OCI-LY1 (cell line): ENCODE measurements around the gene CPA5.

Source experiments
- H2AFZ ChIP-seq: fragments of 200-600 bp; sonication (generic), shearing (Covaris generic); 2 replicates; pipeline ENCODE4 v1.6.0; 2014; ENCODE audit warnings: antibody characterized with exemption, mild to moderate bottlenecking, low read length
- H3F3A ChIP-seq: fragments of 200-600 bp; sonication (generic), shearing (Covaris generic); 2 replicates; pipeline ENCODE4 v1.6.0; 2014; ENCODE audit warnings: mild to moderate bottlenecking, antibody characterized with exemption, low read length, moderate library complexity; ENCODE audit not compliant: insufficient read depth
- H3K27ac ChIP-seq: fragments of 200-600 bp; sonication (generic); 2 replicates; pipeline ENCODE4 v1.5.1; 2014; ENCODE audit warnings: low read length, mixed run types, mild to moderate bottlenecking, low read depth; ENCODE audit not compliant: poor library complexity, severe bottlenecking
- H3K27me3 ChIP-seq: fragments of 200-600 bp; sonication (generic); 2 replicates; pipeline ENCODE4 v1.6.0; 2014; ENCODE audit warnings: antibody characterized with exemption, mild to moderate bottlenecking, low read length, moderate library complexity; ENCODE audit not compliant: insufficient read depth
- H3K36me3 ChIP-seq: fragments of 200-600 bp; sonication (generic); 2 replicates; pipeline ENCODE4 v1.6.1; 2014; ENCODE audit warnings: mild to moderate bottlenecking, antibody characterized with exemption, low read length, moderate library complexity, mixed read lengths; ENCODE audit not compliant: insufficient read depth
- H3K4me1 ChIP-seq: fragments of 200-600 bp; sonication (generic); 2 replicates; pipeline ENCODE4 v1.5.1; 2014; ENCODE audit warnings: mild to moderate bottlenecking, low read length, moderate library complexity; ENCODE audit not compliant: insufficient read depth, severe bottlenecking
- H3K4me2 ChIP-seq: fragments of 200-600 bp; sonication (generic), shearing (Covaris generic); 2 replicates; pipeline ENCODE4 v1.6.1; 2014; ENCODE audit warnings: low read length
- H3K4me3 ChIP-seq: fragments of 200-600 bp; sonication (generic); 2 replicates; pipeline ENCODE4 v1.5.1; 2014; ENCODE audit warnings: low read length, low read depth, mild to moderate bottlenecking, mixed read lengths; ENCODE audit not compliant: poor library complexity, severe bottlenecking
- H3K79me2 ChIP-seq: fragments of 200-600 bp; shearing (Covaris generic); 2 replicates; pipeline ENCODE4 v1.6.1; 2016; ENCODE audit warnings: mixed run types, low read length, mixed read lengths; ENCODE audit not compliant: insufficient read depth
- H3K9ac ChIP-seq: fragments of 200-600 bp; sonication (generic), shearing (Covaris generic); 2 replicates; pipeline ENCODE4 v1.6.1; 2014; ENCODE audit warnings: mild to moderate bottlenecking, low read length, mixed read lengths
- H3K9me2 ChIP-seq: fragments of 200-600 bp; sonication (generic), shearing (Covaris generic); 2 replicates; pipeline ENCODE4 v1.6.1; 2014; ENCODE audit warnings: low read depth, mild to moderate bottlenecking, low read length, mixed read lengths
- H3K9me3 ChIP-seq: fragments of 200-600 bp; shearing (Covaris generic); 2 replicates; pipeline ENCODE4 v1.6.1; 2014; ENCODE audit warnings: low read length, mixed read lengths
- H4K20me1 ChIP-seq: fragments of 200-600 bp; sonication (generic), shearing (Covaris generic); 2 replicates; pipeline ENCODE4 v1.6.0; 2016; ENCODE audit warnings: mild to moderate bottlenecking, low read length; ENCODE audit not compliant: insufficient read depth
- EZH2 ChIP-seq: fragments of 200-600 bp; sonication (generic), shearing (Covaris generic); IDR thresholded peaks from 2 replicates; pipeline ENCODE4 v1.8.0; 2017; ENCODE audit warnings: borderline replicate concordance, mixed run types, mild to moderate bottlenecking, antibody characterized with exemption, low read length, moderate library complexity, mixed read lengths
- TF ChIP-seq, protein P1 (sequence below): fragments of 200-600 bp; sonication (generic), shearing (Covaris generic); IDR thresholded peaks from 2 replicates; pipeline ENCODE4 v1.5.1; 2017; ENCODE audit warnings: mild to moderate bottlenecking, antibody characterized with exemption, low read length, moderate library complexity, mixed read lengths

Gene CPA5

DNA sequence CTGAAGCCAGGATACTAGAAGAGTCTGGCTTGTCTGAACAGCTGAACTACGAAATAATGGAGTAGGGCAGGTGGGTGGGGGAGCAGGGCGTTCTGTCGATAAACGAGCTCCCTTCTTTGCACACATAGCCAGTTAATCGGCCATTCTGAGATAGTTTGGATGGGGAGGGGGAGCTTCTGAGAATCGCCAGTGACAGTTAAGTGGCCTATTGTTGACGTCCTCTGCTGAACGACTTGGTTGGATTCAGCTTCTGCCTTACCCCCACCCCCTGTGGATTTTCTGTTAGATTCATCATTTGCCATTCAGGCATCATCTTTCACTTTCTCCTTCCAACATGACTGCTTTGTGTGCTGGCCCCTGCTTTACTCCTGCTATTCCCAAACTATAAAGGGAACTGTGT is 520 bp downstream of the CPA5 start:
- no peak overlapping the region for H3K9ac ChIP-seq
- H3K36me3 ChIP-seq = no peaks in the 10 kb centered on the region; the same call in 1 of the 2 replicates
- H2AFZ ChIP-seq = no peak overlapping the region
- H3K27me3 ChIP-seq = no peaks in the 10 kb centered on the region
- no peaks in the 10 kb centered on the region for H3F3A ChIP-seq
- no peaks in the 10 kb centered on the region for H3K9me2 ChIP-seq
- no peaks in the 10 kb centered on the region; the same call in 1 of the 2 replicates for H3K9me3 ChIP-seq
- peaks cover 5% of the 10 kb centered on the region for H3K4me1 ChIP-seq
- no peak for TF ChIP-seq EZH2
- TF ChIP-seq, protein P1, sequence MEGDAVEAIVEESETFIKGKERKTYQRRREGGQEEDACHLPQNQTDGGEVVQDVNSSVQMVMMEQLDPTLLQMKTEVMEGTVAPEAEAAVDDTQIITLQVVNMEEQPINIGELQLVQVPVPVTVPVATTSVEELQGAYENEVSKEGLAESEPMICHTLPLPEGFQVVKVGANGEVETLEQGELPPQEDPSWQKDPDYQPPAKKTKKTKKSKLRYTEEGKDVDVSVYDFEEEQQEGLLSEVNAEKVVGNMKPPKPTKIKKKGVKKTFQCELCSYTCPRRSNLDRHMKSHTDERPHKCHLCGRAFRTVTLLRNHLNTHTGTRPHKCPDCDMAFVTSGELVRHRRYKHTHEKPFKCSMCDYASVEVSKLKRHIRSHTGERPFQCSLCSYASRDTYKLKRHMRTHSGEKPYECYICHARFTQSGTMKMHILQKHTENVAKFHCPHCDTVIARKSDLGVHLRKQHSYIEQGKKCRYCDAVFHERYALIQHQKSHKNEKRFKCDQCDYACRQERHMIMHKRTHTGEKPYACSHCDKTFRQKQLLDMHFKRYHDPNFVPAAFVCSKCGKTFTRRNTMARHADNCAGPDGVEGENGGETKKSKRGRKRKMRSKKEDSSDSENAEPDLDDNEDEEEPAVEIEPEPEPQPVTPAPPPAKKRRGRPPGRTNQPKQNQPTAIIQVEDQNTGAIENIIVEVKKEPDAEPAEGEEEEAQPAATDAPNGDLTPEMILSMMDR = no peak
- H3K4me3 ChIP-seq = no peak overlapping the region
- H4K20me1 ChIP-seq = no peaks in the 10 kb centered on the region
- H3K27ac ChIP-seq = no peak overlapping the region
- no peak overlapping the region for H3K4me2 ChIP-seq
- H3K79me2 ChIP-seq = no peaks in the 10 kb centered on the region

DNA sequence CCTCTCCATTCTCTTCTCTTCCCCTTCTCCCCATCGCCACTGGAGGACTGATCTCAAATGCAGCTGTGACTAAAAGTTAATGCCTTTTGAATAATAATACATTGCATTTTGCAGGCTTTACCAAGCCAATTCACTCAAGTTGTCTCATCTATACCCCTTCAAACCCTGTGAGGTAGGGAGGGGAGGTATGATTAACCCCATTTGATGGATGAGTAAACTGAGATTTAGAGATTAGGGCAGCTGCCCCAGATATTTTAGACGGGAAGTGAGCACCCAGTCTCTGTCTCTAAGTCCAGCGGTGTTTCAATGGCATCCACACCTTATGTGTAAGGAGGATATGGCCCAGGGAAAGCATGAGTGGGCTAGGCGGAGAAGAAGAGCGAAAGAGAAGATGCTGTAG is 1.1 kb downstream of the CPA5 start:
- no peaks in the 10 kb centered on the region for H3K9me2 ChIP-seq
- no peak overlapping the region for H2AFZ ChIP-seq
- no peaks in the 10 kb centered on the region; the same call in 1 of the 2 replicates for H3K36me3 ChIP-seq
- no peaks in the 10 kb centered on the region for H3K79me2 ChIP-seq
- no peak overlapping the region for H3K9ac ChIP-seq
- no peak overlapping the region for H3K27ac ChIP-seq
- H4K20me1 ChIP-seq = no peaks in the 10 kb centered on the region
- H3K9me3 ChIP-seq = no peaks in the 10 kb centered on the region; the same call in 1 of the 2 replicates
- no peak overlapping the region for H3K4me3 ChIP-seq
- no peak overlapping the region for H3K4me2 ChIP-seq
- TF ChIP-seq EZH2 = no peak
- TF ChIP-seq, protein P1 = no peak
- H3F3A ChIP-seq = no peaks in the 10 kb centered on the region
- H3K27me3 ChIP-seq = no peaks in the 10 kb centered on the region
- H3K4me1 ChIP-seq = peaks cover 11% of the 10 kb centered on the region

DNA sequence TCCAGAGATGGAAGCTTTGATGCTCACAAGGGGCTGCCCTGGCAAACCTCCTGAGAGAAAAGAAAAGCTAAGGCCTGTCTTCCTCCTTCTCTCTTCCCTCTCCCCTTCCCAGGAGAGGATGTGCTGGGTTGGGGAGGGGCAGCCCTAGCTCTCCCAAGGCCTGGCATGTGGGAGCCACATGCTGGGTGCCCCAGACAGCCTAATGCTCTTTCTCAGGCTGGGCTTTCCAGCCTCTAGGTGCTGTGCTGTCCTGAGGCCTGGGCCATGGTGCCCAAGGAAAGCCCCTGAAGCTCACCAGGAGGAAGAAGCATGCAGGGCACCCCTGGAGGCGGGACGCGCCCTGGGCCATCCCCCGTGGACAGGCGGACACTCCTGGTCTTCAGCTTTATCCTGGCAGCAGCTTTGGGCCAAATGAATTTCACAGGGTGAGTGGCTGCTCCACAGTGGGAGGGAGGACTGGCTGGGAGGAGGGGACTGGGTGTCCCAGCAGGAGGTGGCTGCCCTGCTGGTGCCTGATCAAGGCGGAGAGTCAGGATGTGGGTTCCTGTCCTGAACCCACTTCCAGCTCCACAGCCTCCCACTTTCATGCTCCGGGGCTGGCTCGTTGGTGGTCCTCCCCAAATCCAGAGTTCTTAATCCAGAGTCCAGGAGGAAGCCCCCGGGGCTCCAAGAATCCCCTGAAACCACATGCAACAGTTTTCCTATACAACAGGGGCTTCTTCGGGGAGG is 1.7 kb downstream of the CPA5 start:
- no peaks in the 10 kb centered on the region for H4K20me1 ChIP-seq
- H3K79me2 ChIP-seq = no peaks in the 10 kb centered on the region
- H3F3A ChIP-seq = no peaks in the 10 kb centered on the region
- H3K27me3 ChIP-seq = no peaks in the 10 kb centered on the region
- TF ChIP-seq, protein P1 = no peak
- no peak for TF ChIP-seq EZH2
- H3K4me1 ChIP-seq = peaks cover 17% of the 10 kb centered on the region
- H2AFZ ChIP-seq = no peak overlapping the region
- no peak overlapping the region for H3K4me3 ChIP-seq
- H3K36me3 ChIP-seq = no peaks in the 10 kb centered on the region; the same call in 1 of the 2 replicates
- H3K4me2 ChIP-seq = no peak overlapping the region
- H3K9me3 ChIP-seq = no peaks in the 10 kb centered on the region; the same call in 1 of the 2 replicates
- H3K9ac ChIP-seq = no peak overlapping the region
- no peak overlapping the region for H3K27ac ChIP-seq
- no peaks in the 10 kb centered on the region for H3K9me2 ChIP-seq
